Colon (tissue), 2 donors: ENCODE results near the gene SETD5.

Experiments
- FAIRE-seq: peaks from 2 replicates; lab custom pipeline; 2012; peaks lifted over from hg19 to GRCh38; lab: Jason Lieb, UNC
- donor health status: control.
- donor health status: control.

The SETD5 gene

DNA sequence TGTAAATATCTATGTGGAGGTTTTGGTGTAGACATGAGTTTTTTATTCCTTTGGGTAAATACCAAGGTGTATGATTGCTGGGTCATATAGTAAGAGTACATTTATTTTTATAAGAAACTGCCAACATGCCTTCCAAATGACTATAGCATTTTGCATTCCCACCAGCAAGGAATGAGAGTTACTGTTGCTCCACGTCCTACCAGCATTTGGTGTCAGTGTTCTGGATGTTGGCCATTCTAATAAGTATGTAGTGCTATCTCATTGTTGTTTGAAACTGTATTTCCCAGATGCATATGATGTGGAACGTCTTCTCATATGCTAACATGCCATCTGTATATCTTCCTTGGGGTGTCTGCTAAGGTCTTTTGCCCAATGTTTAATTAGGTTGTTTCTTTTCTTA, 117.5 kb downstream of the SETD5 start:
- no peak for FAIRE-seq

GRCh38 chr3:9525078-9525477, 127.7 kb downstream of the SETD5 start:
- no peak for FAIRE-seq
